Activated CD4-positive, CD25-positive, alpha-beta regulatory T cell (primary cell): ENCODE measurements around the gene PDXK.
A peak's percentile ranks its signal among the peaks of the same experiment; 100 is the strongest.

Source experiments
- DNase-seq, 4 experiments: peaks; one replicate each; lab custom pipeline; 2025; lab: John Stamatoyannopoulos, UW

PDXK gene

DNA sequence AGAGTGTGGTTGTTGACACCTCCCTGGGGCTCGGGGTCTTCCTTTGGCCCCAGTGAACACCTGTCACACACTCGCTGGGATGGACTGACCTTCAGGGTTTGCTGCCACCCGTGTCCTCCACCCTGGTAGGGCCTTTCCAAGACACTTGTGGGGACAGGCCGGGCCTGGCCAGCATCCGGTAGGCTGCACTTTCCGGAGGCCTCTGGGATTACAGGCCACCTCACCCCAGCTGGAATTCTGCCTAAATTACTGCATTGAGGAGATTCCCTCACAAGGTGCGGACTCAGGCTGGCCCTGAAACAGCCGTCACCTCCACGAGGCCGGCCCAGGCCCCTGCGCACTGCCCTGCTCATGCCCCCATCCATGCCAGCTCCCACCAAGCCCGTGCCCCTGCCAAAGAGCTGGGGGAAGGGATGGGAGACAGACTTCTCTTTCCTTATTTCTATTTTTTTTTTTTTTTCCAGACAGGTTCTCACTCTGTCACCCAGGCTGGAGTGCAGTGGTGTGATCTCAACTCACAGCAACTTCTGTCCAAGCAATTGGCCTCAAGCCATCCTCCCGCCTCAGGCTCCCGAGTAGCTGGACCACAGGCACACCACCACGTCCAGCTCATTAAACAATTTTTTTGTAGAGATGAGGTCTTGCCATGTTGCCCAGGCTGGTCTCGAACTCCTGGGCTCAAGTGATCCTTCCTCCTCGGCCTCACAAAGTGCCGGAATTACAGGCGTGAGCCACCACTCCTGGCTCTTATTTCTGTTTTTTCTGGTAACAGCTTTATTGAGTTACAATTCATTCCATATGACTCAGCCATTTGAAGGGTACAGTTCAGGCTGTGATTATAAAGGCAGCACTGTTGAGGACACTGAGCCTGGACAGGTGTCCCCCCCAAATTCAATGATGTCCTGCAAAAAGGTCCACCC is 45.9 kb downstream of the PDXK start:
- no peak for DNase-seq

- no peak for DNase-seq
These were observed 48.0 kb downstream of the PDXK start for GRCh38 chr21:43766734-43767497.

DNA sequence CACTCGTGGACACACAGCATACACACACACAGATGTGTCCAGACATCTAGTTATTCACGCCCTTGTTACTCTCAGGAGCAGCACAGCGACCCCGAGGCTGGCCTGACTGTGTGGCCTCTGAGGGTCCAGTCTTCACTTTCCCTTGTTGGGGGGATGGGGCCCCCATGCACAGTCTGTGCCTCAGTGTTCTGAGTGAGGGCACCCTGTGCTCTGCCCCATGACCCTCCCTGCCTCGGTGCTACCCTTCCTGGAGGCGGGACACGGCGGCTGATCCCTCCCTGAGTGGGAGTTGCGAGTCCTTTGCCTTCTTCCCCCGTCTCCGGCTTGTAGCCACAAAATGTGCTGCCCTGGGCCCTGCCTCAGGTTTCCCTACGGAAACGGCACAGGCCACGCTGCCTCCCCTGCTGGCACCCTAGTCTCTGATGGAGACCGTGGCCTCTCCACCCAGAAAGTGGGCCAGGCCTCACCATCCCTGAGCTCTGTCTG is 48.6 kb downstream of the PDXK start:
- no peak for DNase-seq

GRCh38 chr21:43767984-43768867 is 49.3 kb downstream of the PDXK start:
- no peak for DNase-seq

GRCh38 chr21:43768868-43769167 is 49.9 kb downstream of the PDXK start:
- DNase-seq, result no peak

DNA sequence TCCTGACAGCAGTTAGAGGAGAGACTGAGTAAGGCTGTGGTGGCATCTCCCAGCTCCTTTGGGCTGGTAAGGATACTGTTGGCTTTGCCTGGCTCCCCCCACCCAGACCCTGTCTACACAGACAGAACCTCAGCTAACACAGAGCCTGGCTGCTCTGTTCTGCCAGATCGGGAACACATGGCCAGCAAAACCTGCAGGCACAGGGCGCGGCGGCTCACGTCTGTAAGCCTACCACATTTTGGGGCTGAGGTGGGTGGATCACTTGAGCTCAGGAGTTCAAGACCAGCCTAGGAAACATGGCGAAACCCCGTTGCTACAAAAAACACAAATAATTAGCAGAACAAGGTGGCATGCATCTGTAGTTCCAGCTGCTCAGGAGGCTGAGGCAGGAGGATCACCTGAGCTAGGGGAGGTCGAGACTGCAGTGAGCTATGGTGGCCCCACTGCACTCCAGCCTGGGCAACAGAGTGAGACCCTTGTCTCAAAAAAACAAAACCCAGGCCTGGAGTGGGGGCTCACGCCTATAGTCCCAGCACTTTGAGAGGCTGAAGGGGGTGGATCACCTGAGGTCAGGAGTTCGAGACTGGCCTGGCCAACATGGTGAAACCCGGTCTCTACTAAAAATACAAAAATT is 50.5 kb downstream of the PDXK start:
- DNase-seq, result no peak

DNA sequence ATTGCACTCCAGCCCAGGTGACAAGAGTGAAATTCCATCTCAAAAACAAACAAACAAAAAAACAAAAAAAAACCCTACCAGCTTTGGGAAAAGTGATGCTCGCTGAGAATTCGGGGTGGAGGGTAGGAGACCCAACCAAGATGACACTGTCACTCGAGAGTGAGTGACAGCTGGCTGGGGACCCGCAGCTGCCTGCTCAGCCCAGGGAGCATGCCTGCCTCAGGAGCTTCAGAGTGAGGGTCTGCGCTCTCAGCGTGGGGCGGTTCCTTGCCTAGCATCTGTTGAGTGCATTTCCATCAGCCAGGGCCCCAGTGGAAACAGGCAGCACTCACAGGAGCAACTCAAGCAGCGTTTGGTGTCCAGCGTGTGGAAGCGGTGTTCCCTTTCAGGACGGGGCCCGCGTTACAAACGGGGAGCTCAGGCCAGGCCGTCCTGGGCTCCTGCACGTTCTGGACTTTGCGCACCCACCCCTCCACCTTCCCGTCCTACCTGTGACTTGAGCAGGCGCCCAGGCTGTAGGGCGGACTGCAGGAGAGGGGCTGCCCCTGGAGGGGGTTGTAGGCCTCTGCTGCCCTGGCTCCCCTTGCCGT is 51.2 kb downstream of the PDXK start:
- DNase-seq, result no peak

GRCh38 chr21:43771199-43771675 is 52.3 kb downstream of the PDXK start:
- no peak for DNase-seq

- no peak for DNase-seq
These were observed 52.9 kb downstream of the PDXK start for GRCh38 chr21:43771698-43772424.

- no peak for DNase-seq
These were observed 53.5 kb downstream of the PDXK start for GRCh38 chr21:43772425-43772821.

GRCh38 chr21:43774163-43774562 is 55.2 kb downstream of the PDXK start:
- no peak for DNase-seq

- DNase-seq, result no peak
These were observed 56.3 kb downstream of the PDXK start for GRCh38 chr21:43775190-43775589.

GRCh38 chr21:43775795-43776430 is 57.0 kb downstream of the PDXK start, which contains the start of gene CSTB:
Gene CSTB (minus strand): TSS chr21:43776308. CDS start chr21:43776269, 39 bp downstream.
- DNase-seq, result peak; percentile 56 to 73 (median 66)

- DNase-seq, result no peak
These were observed 59.0 kb downstream of the PDXK start for GRCh38 chr21:43777953-43778352.

DNA sequence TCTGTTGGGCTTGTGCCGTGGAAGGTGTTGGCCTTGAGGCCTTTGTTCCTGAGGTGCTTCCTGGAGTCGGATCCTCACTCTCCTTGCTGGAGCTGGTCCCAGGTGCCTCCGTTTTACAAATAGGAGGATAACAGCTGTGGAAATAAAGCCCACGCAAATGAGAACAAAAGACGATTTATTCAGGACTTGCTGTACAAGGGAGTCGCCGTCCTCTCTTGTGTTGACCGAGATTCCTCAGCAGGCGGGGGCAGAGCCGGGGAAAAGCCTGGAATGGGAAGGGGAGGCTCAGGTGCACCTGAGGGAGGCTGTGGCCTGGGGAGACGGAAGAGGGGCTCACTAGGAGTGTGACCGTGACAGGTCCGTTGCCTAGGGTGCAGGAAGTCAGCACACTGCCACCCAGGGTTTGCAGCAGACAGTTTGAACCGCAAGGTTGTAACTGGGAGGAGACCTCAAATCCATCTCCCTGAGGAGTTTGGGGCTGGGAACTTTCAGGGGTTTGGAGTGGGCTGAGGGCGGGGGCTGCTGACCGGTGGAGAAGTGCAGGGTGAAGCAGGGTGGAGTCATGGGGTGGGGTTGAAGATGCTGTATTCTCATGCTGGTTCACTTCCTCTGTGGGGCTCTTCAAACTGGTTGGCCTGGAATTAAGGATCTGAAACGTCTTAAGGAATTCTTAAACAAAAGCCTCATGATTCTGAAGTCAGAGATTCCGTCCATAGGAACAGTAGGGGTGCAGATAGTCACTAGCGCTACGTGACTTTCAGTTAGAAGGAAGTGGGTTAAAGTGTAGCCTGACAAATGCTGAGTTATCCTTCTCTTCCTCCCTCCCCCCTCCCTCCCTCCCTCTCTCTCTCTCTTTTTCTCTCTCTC is 59.8 kb downstream of the PDXK start:
- no peak for DNase-seq

GRCh38 chr21:43779660-43780059 is 60.7 kb downstream of the PDXK start:
- DNase-seq, result no peak

DNA sequence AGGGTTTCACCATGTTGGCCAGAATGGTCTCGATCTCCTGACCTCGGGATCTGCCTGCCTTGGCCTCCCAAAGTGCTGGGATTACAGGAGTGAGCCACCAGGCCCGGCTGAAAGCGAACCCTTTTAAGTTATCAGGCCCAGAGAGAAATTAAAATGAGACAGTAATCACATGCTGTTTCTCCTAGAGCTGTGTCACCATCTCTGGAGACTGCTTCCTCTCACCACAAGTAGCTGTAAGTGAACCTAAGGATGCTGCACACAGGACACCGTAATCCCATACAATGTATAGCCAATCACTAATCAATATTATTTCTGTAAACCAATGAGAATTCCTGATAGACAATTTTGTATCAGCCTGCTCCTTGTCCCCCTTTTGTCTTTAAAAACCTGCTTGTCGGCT is 62.9 kb downstream of the PDXK start:
- no peak for DNase-seq

DNA sequence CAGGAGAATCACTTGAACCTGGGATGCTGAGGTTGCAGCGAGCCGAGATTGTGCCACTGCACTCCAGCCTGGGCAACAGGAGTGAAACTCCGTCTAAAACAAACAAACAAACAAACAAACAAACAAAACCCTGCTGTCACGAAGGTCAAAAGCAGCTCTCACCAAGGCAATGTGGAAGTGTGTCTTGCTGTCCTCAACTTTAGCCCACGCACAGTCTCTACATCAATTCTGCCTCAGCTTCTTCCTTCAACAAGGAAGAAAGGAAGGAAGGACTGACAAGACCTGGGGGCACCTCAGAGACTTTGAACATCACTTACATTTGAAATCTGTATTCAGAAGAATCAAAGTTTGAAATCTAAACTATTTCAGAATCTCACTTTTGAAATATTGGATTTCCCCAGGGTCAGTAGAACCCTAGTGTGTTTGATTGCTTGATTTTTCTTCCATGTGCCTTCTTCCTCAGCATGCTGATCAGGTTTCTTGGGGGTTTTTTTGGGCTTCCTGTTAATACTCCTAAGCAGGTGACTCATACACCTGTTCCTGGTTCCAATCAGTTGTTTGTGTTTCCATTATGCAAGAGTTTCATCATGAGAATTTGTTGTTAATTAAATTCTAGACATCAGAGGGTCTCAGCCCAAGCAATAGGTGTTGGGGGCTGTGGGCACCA is 63.6 kb downstream of the PDXK start:
- DNase-seq, result no peak
